ENCODE results near the gene TMEM187.
"Not testable (repeated sequence)": the region's sequence is repeated elsewhere in the genome, so short reads cannot be mapped to it uniquely, and the experiment has no call there.

TMEM187 gene

GRCh38 chrX:153970357-153971123 is 2.0 kb upstream of the TMEM187 start:
- in situ Hi-C loops (cut with HindIII; ENCODE audit: low sequenced_read_pairs) = no loop called here

- in situ Hi-C loops (cut with HindIII; ENCODE audit: low sequenced_read_pairs) = no loop called here
Observed at GRCh38 chrX:153971124-153971449, 1.5 kb upstream of the TMEM187 start.

GRCh38 chrX:153971450-153972367 is 845 bp upstream of the TMEM187 start, which contains the start of gene HCFC1:
TSS of gene HCFC1 (minus strand) at chrX:153971818. CDS start at chrX:153970840, 978 bp downstream.
- in situ Hi-C loops (cut with HindIII; ENCODE audit: low sequenced_read_pairs) = no loop called here

- in situ Hi-C loops (cut with HindIII; ENCODE audit: low sequenced_read_pairs) = no loop called here
Observed at GRCh38 chrX:153973127-153974002, 811 bp downstream of the TMEM187 start.

GRCh38 chrX:153974003-153974725 is 1.6 kb downstream of the TMEM187 start:
- in situ Hi-C loops (cut with HindIII; ENCODE audit: low sequenced_read_pairs) = no loop called here

- in situ Hi-C loops (cut with HindIII; ENCODE audit: low sequenced_read_pairs) = no loop called here
Observed at GRCh38 chrX:153974726-153975286, 2.3 kb downstream of the TMEM187 start.

GRCh38 chrX:153980394-153980793 is 7.8 kb downstream of the TMEM187 start:
- in situ Hi-C loops (cut with HindIII; ENCODE audit: low sequenced_read_pairs) = not testable (repeated sequence)

GRCh38 chrX:153981231-153981630 is 8.7 kb downstream of the TMEM187 start:
- in situ Hi-C loops (cut with HindIII; ENCODE audit: low sequenced_read_pairs) = no loop called here

GRCh38 chrX:153981771-153982533 is 9.4 kb downstream of the TMEM187 start:
- in situ Hi-C loops (cut with HindIII; ENCODE audit: low sequenced_read_pairs) = no loop called here

- in situ Hi-C loops (cut with HindIII; ENCODE audit: low sequenced_read_pairs) = no loop called here
Observed at GRCh38 chrX:153983321-153983801, 10.8 kb downstream of the TMEM187 start.

GRCh38 chrX:153984351-153985178 is 12.0 kb downstream of the TMEM187 start:
- in situ Hi-C loops (cut with HindIII; ENCODE audit: low sequenced_read_pairs) = no loop called here

GRCh38 chrX:153988493-153988892 is 15.9 kb downstream of the TMEM187 start:
- in situ Hi-C loops (cut with HindIII; ENCODE audit: low sequenced_read_pairs) = no loop called here

- in situ Hi-C loops (cut with HindIII; ENCODE audit: low sequenced_read_pairs) = no loop called here
Observed at GRCh38 chrX:153989973-153990655, 17.6 kb downstream of the TMEM187 start.

GRCh38 chrX:153991013-153991580 is 18.5 kb downstream of the TMEM187 start:
- in situ Hi-C loops (cut with HindIII; ENCODE audit: low sequenced_read_pairs) = no loop called here

GRCh38 chrX:153992180-153992579 is 19.6 kb downstream of the TMEM187 start:
- in situ Hi-C loops (cut with HindIII; ENCODE audit: low sequenced_read_pairs) = no loop called here

GRCh38 chrX:153993079-153993478 is 20.5 kb downstream of the TMEM187 start:
- in situ Hi-C loops (cut with HindIII; ENCODE audit: low sequenced_read_pairs) = no loop called here

- in situ Hi-C loops (cut with HindIII; ENCODE audit: low sequenced_read_pairs) = no loop called here
Observed at GRCh38 chrX:153993978-153994377, 21.4 kb downstream of the TMEM187 start.
